GM23248 (cell line): ENCODE results near the gene URB1.

ENCODE experiments used
- EZH2 ChIP-seq: fragments of 200-600 bp; sonication (generic); IDR thresholded peaks from 2 replicates; pipeline ENCODE4 v1.6.1; 2018; ENCODE audit warnings: antibody characterized with exemption, mild to moderate bottlenecking; ENCODE audit not compliant: insufficient read depth, poor library complexity, severe bottlenecking
- EZH2phosphoT487 ChIP-seq: fragments of 200-600 bp; sonication (generic); IDR thresholded peaks from 2 replicates; pipeline ENCODE4 v1.6.1; 2018; ENCODE audit warnings: antibody characterized with exemption, moderate library complexity, mild to moderate bottlenecking, low read depth; ENCODE audit not compliant: insufficient read depth

DNA sequence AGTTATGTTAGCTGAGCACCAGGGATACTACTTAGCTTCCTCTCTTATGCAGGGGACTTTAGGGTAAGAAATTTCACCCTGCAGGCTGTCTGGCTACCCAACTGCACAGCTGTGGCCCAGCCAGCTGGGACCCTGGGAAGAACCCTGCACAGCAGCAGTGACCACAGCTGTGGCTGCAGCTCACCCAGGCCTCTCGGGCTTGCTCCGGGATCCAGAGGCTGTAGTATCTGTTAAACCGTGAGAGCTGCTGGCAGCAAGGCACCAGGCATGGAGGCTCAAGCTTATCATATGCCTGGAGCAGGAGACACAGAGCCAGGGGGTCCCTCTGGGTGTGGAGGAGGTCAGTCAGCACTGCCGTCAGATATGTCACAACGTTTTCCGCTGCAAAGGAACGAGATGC lies 40.3 kb downstream of the URB1 start:
- TF ChIP-seq EZH2 (no peak), EZH2phosphoT487 (no peak)
